SK-N-MC (cell line): ENCODE results near the gene UBE2V1.
"Not testable (repeated sequence)": the region's sequence is repeated elsewhere in the genome, so short reads cannot be mapped to it uniquely, and the experiment has no call there.

ENCODE experiments used
- DNase-seq: peaks from one replicate; pipeline ENCODE4 v3.0.0-alpha.2; 2011; ENCODE audit warnings: low read depth, low spot score
- H3K27ac ChIP-seq: fragments of 200-600 bp; sonication (generic); 2 replicates; pipeline ENCODE4 v1.5.1; 2016; ENCODE audit warnings: mixed run types
- H3K36me3 ChIP-seq: fragments of 200-600 bp; sonication (generic); 2 replicates; pipeline ENCODE4 v1.6.1; 2017; ENCODE audit warnings: antibody characterized with exemption, low read length, mixed read lengths; ENCODE audit not compliant: insufficient read depth
- H3K4me3 ChIP-seq: fragments of 200-600 bp; sonication (generic); 2 replicates; pipeline ENCODE4 v1.5.1; 2016
- H3K9ac ChIP-seq: fragments of 200-600 bp; sonication (generic); 2 replicates; pipeline ENCODE4 v1.8.0; 2017; ENCODE audit warnings: mixed run types, mixed read lengths; ENCODE audit not compliant: insufficient read length
- H3K9me3 ChIP-seq: fragments of 200-600 bp; sonication (generic); 2 replicates; pipeline ENCODE4 v1.6.1; 2017; ENCODE audit warnings: low read depth, mild to moderate bottlenecking, antibody characterized with exemption, low read length, moderate library complexity, mixed read lengths
- EZH2 ChIP-seq: fragments of 200-600 bp; sonication (generic); IDR thresholded peaks from one replicate; pipeline ENCODE4 v1.6.1; 2017; ENCODE audit warnings: antibody characterized with exemption
- FOXP2 ChIP-seq: optimal IDR thresholded peaks from 2 replicates; pipeline ENCODE3; 2011; ENCODE audit warnings: mild to moderate bottlenecking, moderate library complexity; ENCODE audit not compliant: insufficient read depth; ENCODE audit errors: extremely low read length, control extremely low read depth
- POLR2AphosphoS5 ChIP-seq: IDR thresholded peaks from 2 replicates; pipeline ENCODE4 v1.6.1; 2012; ENCODE audit warnings: mild to moderate bottlenecking, low read depth, low read length, borderline replicate concordance

The UBE2V1 gene

DNA sequence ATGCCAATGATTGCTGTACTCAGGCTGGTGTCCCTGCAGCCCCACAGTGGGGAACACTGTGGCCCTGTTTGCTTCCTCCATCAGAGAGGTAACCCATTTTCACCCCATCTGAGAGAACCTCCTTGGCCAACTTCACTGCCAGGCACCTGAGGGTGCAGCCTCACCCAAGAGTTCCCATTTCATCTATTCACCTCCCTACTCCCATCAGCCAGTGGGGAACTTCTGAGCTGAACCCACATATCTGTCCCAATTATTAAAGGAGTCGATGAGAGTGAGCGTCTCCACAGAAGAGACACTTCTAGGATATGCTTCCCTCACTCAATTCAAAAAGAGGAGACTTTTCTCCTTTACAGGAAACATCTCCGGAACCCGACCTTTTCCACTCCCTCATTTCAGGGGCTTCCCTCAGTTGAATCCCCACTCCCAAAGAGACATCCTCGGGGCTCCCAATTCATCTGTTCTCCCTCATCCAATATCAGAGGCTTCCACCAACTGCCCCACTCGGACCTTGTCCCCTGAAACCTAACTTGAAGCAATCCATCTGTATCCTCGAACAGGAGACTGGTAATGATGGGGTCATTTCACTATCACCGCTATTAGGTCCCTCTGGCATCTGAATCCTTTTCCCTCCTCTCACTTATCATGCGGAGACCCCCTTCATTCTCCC is 988 bp downstream of the UBE2V1 start:
- peak overlapping the region; percentile 97 for H3K4me3 ChIP-seq
- peak overlapping the region; percentile 97 for H3K9ac ChIP-seq
- no peak for DNase-seq
- no peaks in the 10 kb centered on the region for H3K9me3 ChIP-seq
- peak overlapping the region; percentile 71 for H3K27ac ChIP-seq
- no peak for TF ChIP-seq FOXP2
- TF ChIP-seq EZH2: no peak
- TF ChIP-seq POLR2AphosphoS5: no peak
- H3K36me3 ChIP-seq: peaks cover 23% of the 10 kb centered on the region

DNA sequence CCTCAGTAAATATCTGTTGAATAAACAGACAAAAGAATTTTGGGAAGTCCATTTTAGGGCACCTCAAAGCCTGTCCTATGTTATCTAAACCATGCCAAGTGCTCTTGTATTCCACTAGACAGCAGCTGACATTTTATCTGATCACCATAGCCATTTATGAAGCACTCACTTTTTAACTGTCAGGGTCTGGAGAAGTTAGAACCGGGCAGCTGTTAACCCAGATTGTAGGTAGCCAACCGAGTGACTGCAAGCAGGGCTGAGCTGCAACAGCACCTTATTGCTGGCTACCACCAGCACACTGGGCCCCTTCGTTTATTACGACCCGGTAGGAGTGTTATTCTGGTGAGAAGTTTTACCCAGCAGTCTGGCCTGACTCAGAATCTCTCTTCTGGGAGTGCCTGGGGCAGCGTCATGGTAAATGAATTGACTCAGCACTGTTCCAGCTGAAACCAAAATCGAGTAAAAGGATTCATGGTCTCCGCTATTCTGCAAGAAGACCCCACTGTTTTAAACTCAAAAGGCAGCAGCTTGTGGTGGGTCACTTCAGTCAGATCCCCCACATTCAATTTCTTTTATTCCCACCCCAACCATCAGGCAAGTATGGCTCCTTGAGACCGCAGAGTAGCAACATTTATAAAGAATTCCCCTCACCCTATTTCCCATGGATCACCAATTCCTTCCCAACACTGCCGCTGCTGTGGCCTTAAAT is 1.7 kb downstream of the UBE2V1 start:
- peak overlapping the region; percentile 71 for H3K27ac ChIP-seq
- peak overlapping the region; percentile 97 for H3K9ac ChIP-seq
- TF ChIP-seq FOXP2 (no peak), EZH2 (no peak), POLR2AphosphoS5 (no peak)
- H3K4me3 ChIP-seq: peak overlapping the region; percentile 97
- H3K36me3 ChIP-seq: peaks cover 23% of the 10 kb centered on the region
- no peak for DNase-seq
- no peaks in the 10 kb centered on the region for H3K9me3 ChIP-seq

DNA sequence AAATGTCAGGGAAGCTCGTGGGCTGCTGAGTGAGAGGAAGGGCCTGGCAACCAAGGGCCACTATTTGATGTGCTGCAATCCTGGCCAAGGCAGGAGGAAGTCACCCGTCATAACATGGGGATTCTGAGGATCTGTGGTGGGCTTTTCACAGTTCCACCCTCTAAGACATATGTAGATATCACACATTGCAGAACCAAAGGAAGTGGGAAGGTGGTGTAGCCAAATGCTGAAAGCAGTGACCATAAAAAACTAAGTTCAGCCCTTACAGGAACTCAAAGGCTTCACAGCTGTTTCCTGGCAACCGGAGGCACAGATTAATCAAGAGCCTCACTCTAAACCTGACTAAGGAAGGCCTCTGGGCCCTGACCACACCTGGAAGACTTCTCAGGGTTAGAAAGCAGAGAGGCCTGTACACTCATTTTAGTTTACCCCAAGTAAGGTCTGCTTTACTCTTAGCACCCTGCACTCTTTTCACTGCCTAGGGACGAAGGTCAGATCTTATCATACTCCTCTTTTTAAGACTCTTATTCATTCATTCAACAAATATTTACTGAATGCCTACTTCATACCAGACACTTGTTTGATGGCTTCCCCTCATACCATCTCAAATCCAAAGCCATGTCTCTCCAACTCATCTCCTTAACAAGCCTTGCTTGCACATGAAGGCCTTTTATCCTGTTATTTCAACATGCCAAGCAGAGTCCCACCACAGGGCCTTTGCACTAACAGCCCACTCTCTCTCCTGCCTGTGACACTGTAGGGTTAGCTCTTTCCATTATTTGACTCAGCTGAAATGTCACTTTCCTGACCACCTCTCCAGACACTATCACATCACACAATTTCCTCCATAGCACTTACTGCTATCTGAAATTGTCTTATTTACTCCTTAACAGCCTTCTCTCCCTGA is 2.6 kb downstream of the UBE2V1 start:
- DNase-seq: no peak
- peak overlapping the region; percentile 97 for H3K4me3 ChIP-seq
- H3K9ac ChIP-seq: no peak overlapping the region
- peaks cover 23% of the 10 kb centered on the region for H3K36me3 ChIP-seq
- TF ChIP-seq POLR2AphosphoS5 (no peak), FOXP2 (no peak), EZH2 (no peak)
- H3K27ac ChIP-seq: 0 out of 2 replicates have a peak overlapping the region, but pooled peaks have one; percentile 19
- H3K9me3 ChIP-seq: no peaks in the 10 kb centered on the region

DNA sequence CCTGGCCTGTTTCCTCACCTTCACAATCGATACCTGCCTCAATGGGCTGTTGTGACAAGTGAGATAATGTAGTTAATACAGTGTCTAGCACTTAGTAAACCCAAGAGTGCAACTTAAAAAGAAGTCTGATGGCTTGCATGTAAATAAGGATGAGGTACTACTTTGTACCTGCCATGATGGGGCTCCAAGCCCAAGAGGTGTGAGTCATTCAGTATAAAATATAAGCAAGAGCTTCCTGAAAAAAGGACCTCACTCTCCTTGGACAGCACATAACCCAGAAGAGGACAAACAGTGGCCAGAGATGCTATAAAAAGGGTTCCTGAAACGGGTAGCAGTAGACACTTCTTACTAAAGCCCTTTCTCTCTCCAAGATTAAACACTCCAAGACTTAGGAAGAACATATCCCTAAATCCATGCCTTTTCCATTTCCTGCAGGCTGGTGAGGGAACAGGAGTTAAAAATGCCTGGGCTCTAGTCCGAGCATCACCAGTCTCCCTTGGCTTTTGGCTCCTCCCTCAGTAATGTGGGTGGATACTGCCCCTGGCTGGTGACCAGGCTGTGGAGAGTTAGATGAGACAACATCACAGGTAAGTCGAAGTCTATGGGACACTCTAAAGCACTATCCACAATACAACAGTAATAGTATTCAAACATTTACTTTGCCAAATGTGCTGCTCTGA is 4.3 kb downstream of the UBE2V1 start:
- no peak overlapping the region for H3K27ac ChIP-seq
- H3K9ac ChIP-seq: no peak overlapping the region
- no peak overlapping the region for H3K4me3 ChIP-seq
- TF ChIP-seq EZH2: no peak
- TF ChIP-seq POLR2AphosphoS5: no peak
- TF ChIP-seq FOXP2: no peak
- H3K9me3 ChIP-seq: no peaks in the 10 kb centered on the region
- peaks cover 23% of the 10 kb centered on the region for H3K36me3 ChIP-seq
- DNase-seq: no peak

DNA sequence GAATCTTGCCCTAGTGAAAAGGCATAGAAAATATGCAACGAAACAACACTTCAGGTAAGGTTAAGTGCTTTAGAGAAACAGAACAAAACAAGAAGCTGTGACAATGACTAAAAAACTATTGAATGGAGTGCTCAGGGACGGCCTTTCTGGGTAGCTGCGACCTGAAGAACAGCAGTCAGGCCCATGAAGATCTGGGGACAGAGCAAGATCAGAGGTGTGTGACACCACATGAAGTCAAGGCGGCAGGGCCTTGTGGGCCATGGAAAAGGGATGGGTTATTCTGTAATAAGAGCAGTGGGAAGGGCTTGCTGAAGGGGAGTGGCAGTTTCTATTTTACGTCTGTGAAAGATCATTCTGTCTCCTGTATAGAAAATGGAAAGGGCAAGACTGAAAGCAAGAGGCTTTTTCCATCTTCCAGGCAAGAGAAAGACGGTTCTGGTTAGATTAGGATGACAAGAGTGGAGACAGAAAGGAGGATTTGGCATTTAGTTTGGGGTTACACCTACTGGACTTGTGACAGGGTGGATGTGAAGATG is 5.1 kb downstream of the UBE2V1 start:
- TF ChIP-seq FOXP2 (no peak), EZH2 (no peak), POLR2AphosphoS5 (no peak)
- Histone ChIP-seq H3K27ac (no peak overlapping the region), H3K4me3 (no peak overlapping the region), H3K36me3 (peaks cover 23% of the 10 kb centered on the region), H3K9ac (no peak overlapping the region), H3K9me3 (no peaks in the 10 kb centered on the region)
- DNase-seq: no peak

DNA sequence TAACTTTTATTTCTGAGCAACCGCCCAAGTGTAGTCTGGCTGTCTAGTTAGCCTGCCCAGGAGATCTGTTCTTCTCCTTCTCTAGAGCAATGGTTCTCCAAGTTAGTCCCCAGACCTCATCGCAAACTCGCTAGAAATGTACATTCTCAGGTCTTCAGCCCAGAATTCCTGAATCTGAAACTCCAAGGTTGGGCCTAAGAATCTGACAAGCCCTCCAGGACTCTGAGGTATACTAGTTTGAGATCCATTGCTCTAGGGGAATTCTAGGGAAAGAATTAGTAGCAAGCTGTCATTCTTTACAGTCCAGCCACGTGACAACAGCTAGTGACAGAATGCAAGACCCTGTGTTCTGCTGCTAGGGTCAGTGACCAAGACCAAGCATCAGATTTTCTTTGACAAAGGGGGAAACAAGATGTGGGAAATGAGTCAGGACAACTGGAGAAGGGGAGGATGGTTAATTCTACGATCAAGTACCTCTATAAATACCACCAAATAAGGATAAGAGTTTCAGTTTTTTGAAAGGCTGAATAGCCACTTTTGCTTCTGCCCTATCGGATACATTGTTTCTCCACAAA is 5.8 kb downstream of the UBE2V1 start:
- no peaks in the 10 kb centered on the region for H3K9me3 ChIP-seq
- H3K36me3 ChIP-seq: peaks cover 23% of the 10 kb centered on the region
- TF ChIP-seq EZH2: no peak
- TF ChIP-seq POLR2AphosphoS5: no peak
- no peak for TF ChIP-seq FOXP2
- no peak overlapping the region for H3K27ac ChIP-seq
- no peak overlapping the region for H3K9ac ChIP-seq
- H3K4me3 ChIP-seq: no peak overlapping the region
- no peak for DNase-seq

DNA sequence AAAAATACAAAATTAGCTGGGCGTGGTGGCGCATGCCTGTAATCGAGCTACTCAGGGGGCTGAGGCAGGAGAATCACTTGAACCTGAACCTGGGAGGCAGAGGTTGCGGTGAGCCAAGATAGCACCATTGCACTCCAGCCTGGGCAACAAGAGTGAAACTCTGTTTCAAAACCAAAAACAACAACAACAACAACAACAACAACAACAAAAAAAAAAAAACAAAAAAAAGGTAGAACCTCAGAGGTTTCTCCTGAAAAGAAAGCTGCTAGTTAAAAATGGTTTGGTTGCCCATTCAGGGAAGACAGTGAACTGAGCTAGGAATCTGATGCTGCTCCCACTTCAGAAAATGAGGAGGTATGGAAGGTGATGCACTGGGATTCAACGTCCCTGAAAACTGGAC is 6.3 kb downstream of the UBE2V1 start:
- H3K36me3 ChIP-seq: peaks cover 23% of the 10 kb centered on the region
- H3K9ac ChIP-seq, H3K4me3 ChIP-seq, DNase-seq, H3K27ac ChIP-seq, H3K9me3 ChIP-seq: not testable (repeated sequence)

DNA sequence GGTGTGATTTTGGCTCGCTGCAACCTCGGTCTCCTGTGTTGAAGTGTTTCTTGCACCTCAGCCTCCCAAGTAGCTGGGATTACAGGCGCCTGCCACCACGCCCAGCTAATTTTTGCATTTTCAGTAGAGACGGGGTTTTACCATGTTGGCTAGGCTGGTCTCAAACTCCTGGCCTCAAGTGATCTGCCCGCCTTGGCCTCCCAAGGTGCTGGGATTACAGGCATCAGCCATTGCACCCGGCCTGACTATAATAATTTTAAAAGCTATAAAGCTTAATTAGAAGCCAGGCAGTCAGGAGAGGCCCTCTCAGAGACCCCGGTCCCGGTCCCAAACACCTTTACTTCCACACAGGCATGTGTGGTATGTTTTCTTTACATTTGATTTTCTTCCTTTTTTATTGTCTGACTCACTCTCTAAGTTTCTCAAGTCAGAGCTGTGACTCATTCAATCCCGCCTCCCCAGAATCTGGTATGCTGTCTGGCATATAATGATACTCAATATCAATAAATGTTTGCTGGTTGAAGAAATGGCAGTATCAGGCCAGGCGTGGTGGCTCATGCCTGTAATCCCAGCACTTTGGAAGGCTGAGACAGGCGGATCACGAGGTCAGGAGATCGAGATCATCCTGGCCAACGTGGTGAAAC is 9.4 kb downstream of the UBE2V1 start:
- not testable (repeated sequence) for H3K9ac ChIP-seq
- peak overlapping the region; percentile 22; the same call in 1 of the 2 replicates for H3K27ac ChIP-seq

DNA sequence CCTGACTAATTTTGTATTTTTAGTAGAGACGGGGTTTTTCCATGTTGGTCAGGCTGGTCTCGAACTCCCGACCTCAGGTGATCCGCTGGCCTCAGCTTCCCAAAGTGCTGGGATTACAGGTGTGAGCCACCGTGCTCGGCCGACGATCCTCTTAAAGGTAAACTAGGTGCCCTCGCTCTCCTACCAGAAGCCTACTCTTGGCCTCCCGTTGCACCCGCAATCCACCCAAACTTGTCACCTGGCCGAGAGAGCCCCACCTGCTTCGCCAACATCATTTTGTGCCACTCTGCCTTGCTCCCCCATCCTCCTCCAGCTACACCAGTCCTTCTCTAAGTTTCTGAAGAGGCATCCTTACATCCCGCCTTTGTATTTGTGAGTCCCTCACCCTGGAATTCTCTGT is 10.4 kb downstream of the UBE2V1 start:
- DNase-seq, H3K9ac ChIP-seq, H3K27ac ChIP-seq, H3K36me3 ChIP-seq, H3K4me3 ChIP-seq, H3K9me3 ChIP-seq: not testable (repeated sequence)

More for the DNA sequence above, 9.4 kb downstream of the UBE2V1 start:
- H3K36me3 ChIP-seq: peaks cover 11% of the 10 kb centered on the region; the same call in 1 of the 2 replicates
- not testable (repeated sequence) for H3K9me3 ChIP-seq, DNase-seq, H3K4me3 ChIP-seq
